Astrocyte (in vitro differentiated cells and primary cell): Measurements from ENCODE around the gene DNAJC24. TPM values are rescaled to one million over a fixed set of nuclear protein-coding genes. Genes with fewer than 3 reads are reported as not detected.
A peak's percentile ranks its signal among the peaks of the same experiment; 100 is the strongest.

Source experiments
- DNase-seq: peaks from one replicate; pipeline ENCODE4 v3.0.0-alpha.2; 2010; ENCODE audit warnings: low read depth
- FAIRE-seq: peaks from 2 replicates; lab custom pipeline; 2011; peaks lifted over from hg19 to GRCh38; lab: Jason Lieb, UNC
- H2AFZ ChIP-seq: 2 replicates; pipeline ENCODE4 v1.6.0; 2012; ENCODE audit warnings: low read depth, low read length, inconsistent platforms
- H3K27ac ChIP-seq: 2 replicates; pipeline ENCODE4 v1.5.1; 2011; ENCODE audit warnings: low read depth, low read length, inconsistent platforms
- H3K27me3 ChIP-seq: 2 replicates; pipeline ENCODE4 v1.6.0; 2011; ENCODE audit warnings: low read length, inconsistent platforms; ENCODE audit not compliant: insufficient read depth
- H3K36me3 ChIP-seq: 2 replicates; pipeline ENCODE4 v1.5.1; 2011; ENCODE audit warnings: low read length, inconsistent platforms; ENCODE audit not compliant: insufficient read depth
- H3K4me1 ChIP-seq: 2 replicates; pipeline ENCODE4 v1.5.1; 2011; ENCODE audit warnings: low read length, inconsistent platforms; ENCODE audit not compliant: insufficient read depth
- H3K4me2 ChIP-seq: 2 replicates; pipeline ENCODE4 v1.6.0; 2012; ENCODE audit warnings: low read length, inconsistent platforms
- H3K4me3 ChIP-seq: 2 replicates; pipeline ENCODE4 v1.5.1; 2011; ENCODE audit warnings: low read depth, mild to moderate bottlenecking, low read length, inconsistent platforms; ENCODE audit not compliant: insufficient read depth
- H3K79me2 ChIP-seq: 2 replicates; pipeline ENCODE4 v1.6.0; 2012; ENCODE audit warnings: mild to moderate bottlenecking, low read length, inconsistent platforms; ENCODE audit not compliant: insufficient read depth
- H3K9ac ChIP-seq: 2 replicates; pipeline ENCODE4 v1.6.0; 2012; ENCODE audit warnings: mild to moderate bottlenecking, low read length, inconsistent platforms
- H3K9me3 ChIP-seq: 2 replicates; pipeline ENCODE4 v1.5.1; 2012; ENCODE audit warnings: low read depth, mild to moderate bottlenecking, low read length, inconsistent platforms; ENCODE audit not compliant: insufficient read depth
- H4K20me1 ChIP-seq: 2 replicates; pipeline ENCODE4 v1.6.0; 2012; ENCODE audit warnings: low read length, inconsistent platforms; ENCODE audit not compliant: insufficient read depth
- H3K27ac Mint-ChIP-seq: one replicate; pipeline ENCODE4 v1.8.0; 2021; ENCODE audit warnings: mild to moderate bottlenecking, mixed read lengths; ENCODE audit not compliant: unreplicated experiment
- H3K27me3 Mint-ChIP-seq: one replicate; pipeline ENCODE4 v1.8.0; 2021; ENCODE audit warnings: low read depth, mixed read lengths; ENCODE audit not compliant: unreplicated experiment
- H3K36me3 Mint-ChIP-seq: one replicate; pipeline ENCODE4 v1.8.0; 2021; ENCODE audit warnings: low read depth, mixed read lengths; ENCODE audit not compliant: unreplicated experiment
- H3K4me1 Mint-ChIP-seq: one replicate; pipeline ENCODE4 v1.8.0; 2021; ENCODE audit warnings: low read depth, mixed read lengths; ENCODE audit not compliant: unreplicated experiment
- H3K4me3 Mint-ChIP-seq: one replicate; pipeline ENCODE4 v1.8.0; 2021; ENCODE audit warnings: mild to moderate bottlenecking, moderate library complexity, mixed read lengths; ENCODE audit not compliant: unreplicated experiment
- H3K9me3 Mint-ChIP-seq: one replicate; pipeline ENCODE4 v1.8.0; 2021; ENCODE audit warnings: mild to moderate bottlenecking, mixed read lengths; ENCODE audit not compliant: unreplicated experiment
- CTCF ChIP-seq: IDR thresholded peaks from 2 replicates; pipeline ENCODE4 v1.5.1; 2011; ENCODE audit warnings: low read depth, mild to moderate bottlenecking, inconsistent platforms, low read length, moderate library complexity; ENCODE audit not compliant: insufficient read depth
- EZH2 ChIP-seq: IDR thresholded peaks from 2 replicates; pipeline ENCODE4 v1.6.1; 2012; ENCODE audit warnings: mild to moderate bottlenecking, low read length, inconsistent platforms; ENCODE audit not compliant: insufficient read depth
- total RNA-seq: library from RNA; stranded (reverse); gene quantifications from 2 replicates; pipeline ENCODE4 v1.2.1, GENCODE V29; 2021

The DNAJC24 gene
- total RNA-seq, 1 donor from 2014 or later: 23.1 TPM

GRCh38 chr11:31404614-31405013, 35.0 kb downstream of the DNAJC24 start:
- DNase-seq: no peak

GRCh38 chr11:31408201-31408600, 38.5 kb downstream of the DNAJC24 start:
- no peaks in the 10 kb centered on the region for H3K9me3 ChIP-seq
- H3K4me3 Mint-ChIP-seq: no peak overlapping the region
- no peaks in the 10 kb centered on the region for H4K20me1 ChIP-seq
- H3K27me3 Mint-ChIP-seq: no peaks in the 10 kb centered on the region
- DNase-seq: no peak
- no peak overlapping the region for H2AFZ ChIP-seq
- H3K4me1 Mint-ChIP-seq: peaks cover 2% of the 10 kb centered on the region
- H3K27me3 ChIP-seq: no peaks in the 10 kb centered on the region
- H3K79me2 ChIP-seq: no peaks in the 10 kb centered on the region
- FAIRE-seq: no peak
- H3K4me1 ChIP-seq: no peaks in the 10 kb centered on the region
- H3K4me2 ChIP-seq: no peak overlapping the region
- H3K27ac Mint-ChIP-seq: no peak overlapping the region
- no peak for TF ChIP-seq EZH2
- no peak for TF ChIP-seq CTCF
- no peaks in the 10 kb centered on the region for H3K36me3 ChIP-seq
- H3K27ac ChIP-seq: no peak overlapping the region
- H3K9ac ChIP-seq: no peak overlapping the region
- peaks cover 6% of the 10 kb centered on the region for H3K9me3 Mint-ChIP-seq
- no peaks in the 10 kb centered on the region for H3K36me3 Mint-ChIP-seq
- no peak overlapping the region for H3K4me3 ChIP-seq

More at GRCh38 chr11:31404614-31405013, 35.0 kb downstream of the DNAJC24 start:
- Histone ChIP-seq H3K27ac (no peak overlapping the region), H3K4me2 (no peak overlapping the region), H3K9ac (no peak overlapping the region), H3K4me1 (no peaks in the 10 kb centered on the region), H3K9me3 (no peaks in the 10 kb centered on the region), H3K4me3 (no peak overlapping the region), H3K36me3 (peaks cover 3% of the 10 kb centered on the region), H3K27me3 (no peaks in the 10 kb centered on the region), H3K79me2 (no peaks in the 10 kb centered on the region), H2AFZ (no peak overlapping the region), H4K20me1 (peaks cover 3% of the 10 kb centered on the region)
- Mint-ChIP-seq H3K4me1 (no peaks in the 10 kb centered on the region), H3K27me3 (no peaks in the 10 kb centered on the region), H3K4me3 (no peak overlapping the region), H3K36me3 (peaks cover 2% of the 10 kb centered on the region), H3K9me3 (peaks cover 4% of the 10 kb centered on the region), H3K27ac (peak overlapping the region; percentile 69)
- TF ChIP-seq CTCF (no peak), EZH2 (no peak)
- FAIRE-seq: no peak

GRCh38 chr11:31412946-31413345, 43.3 kb downstream of the DNAJC24 start:
- no peak overlapping the region for H3K27ac Mint-ChIP-seq
- no peak overlapping the region for H2AFZ ChIP-seq
- H3K4me2 ChIP-seq: no peak overlapping the region
- H3K79me2 ChIP-seq: no peaks in the 10 kb centered on the region
- TF ChIP-seq CTCF: no peak
- no peak overlapping the region for H3K4me3 Mint-ChIP-seq
- H3K9me3 ChIP-seq: no peaks in the 10 kb centered on the region
- H3K27ac ChIP-seq: no peak overlapping the region
- FAIRE-seq (no peak), DNase-seq (peak; percentile 83)
- peaks cover 2% of the 10 kb centered on the region for H3K4me1 Mint-ChIP-seq
- H3K9me3 Mint-ChIP-seq: peaks cover 6% of the 10 kb centered on the region
- no peak overlapping the region for H3K9ac ChIP-seq
- no peaks in the 10 kb centered on the region for H4K20me1 ChIP-seq
- no peak overlapping the region for H3K4me3 ChIP-seq
- H3K36me3 ChIP-seq: no peaks in the 10 kb centered on the region
- no peaks in the 10 kb centered on the region for H3K27me3 Mint-ChIP-seq
- H3K4me1 ChIP-seq: no peaks in the 10 kb centered on the region
- peaks cover 3% of the 10 kb centered on the region for H3K36me3 Mint-ChIP-seq
- H3K27me3 ChIP-seq: no peaks in the 10 kb centered on the region
